Stimulated activated CD4-positive, alpha-beta T cell treated with anti-CD3 and anti-CD28 coated beads, Interleukin-4, amount 100 ng/mL, for 48 hours (primary cell): ENCODE data around the gene NKD2.
"Not testable (repeated sequence)": the region's sequence is repeated elsewhere in the genome, so short reads cannot be mapped to it uniquely, and the experiment has no call there.

ENCODE experiments used
- DNase-seq, 2 donors: peaks; one replicate each; pipeline ENCODE4 v3.0.0-alpha.2; 2020; ENCODE audit warnings: low read depth in 2 of 2

Gene NKD2, protein sequence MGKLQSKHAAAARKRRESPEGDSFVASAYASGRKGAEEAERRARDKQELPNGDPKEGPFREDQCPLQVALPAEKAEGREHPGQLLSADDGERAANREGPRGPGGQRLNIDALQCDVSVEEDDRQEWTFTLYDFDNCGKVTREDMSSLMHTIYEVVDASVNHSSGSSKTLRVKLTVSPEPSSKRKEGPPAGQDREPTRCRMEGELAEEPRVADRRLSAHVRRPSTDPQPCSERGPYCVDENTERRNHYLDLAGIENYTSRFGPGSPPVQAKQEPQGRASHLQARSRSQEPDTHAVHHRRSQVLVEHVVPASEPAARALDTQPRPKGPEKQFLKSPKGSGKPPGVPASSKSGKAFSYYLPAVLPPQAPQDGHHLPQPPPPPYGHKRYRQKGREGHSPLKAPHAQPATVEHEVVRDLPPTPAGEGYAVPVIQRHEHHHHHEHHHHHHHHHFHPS

DNA sequence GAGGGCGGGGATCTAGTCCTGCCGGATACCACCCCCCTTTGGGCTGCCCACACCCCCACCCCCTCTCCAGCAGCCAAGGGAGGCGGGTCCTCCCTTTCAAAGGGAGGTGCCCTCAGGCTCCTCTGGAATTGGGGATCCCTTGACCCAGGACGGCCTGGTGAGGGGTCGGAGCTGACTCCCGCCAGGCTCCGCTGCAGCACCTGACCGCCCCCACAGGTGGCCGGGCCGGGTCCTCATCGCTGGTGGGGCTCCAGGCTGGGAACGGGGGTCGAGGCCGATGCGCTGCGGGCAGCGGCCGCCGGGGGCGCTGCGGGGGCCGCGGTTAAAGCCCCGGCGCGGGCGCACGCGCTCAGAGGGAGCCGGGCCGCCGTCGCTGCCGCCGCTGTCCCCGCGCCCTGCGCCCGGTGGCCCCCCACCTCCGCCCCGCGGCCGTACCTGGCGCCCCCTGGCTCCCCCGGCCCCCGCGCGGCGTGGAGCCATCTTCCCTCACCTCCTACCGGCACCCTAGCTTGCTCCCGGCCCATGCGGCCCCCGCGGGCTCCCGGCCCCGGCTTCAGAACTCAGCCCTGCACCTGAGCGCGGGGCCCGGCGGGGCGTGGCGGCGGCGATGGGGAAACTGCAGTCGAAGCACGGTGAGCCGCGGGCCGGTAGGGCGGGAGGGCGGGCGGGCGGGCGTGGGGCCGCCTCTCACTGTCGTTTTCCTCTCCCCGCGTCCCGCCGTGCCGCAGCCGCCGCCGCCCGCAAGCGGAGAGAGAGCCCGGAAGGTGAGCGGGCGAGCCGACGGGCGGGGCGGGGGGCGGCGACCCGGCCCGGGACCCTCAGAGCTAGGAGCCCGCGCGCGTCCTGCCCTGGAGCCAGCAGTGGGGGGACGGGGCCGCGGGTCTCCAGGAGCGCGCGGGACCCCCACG is at the start of gene NKD2:
TSS of gene NKD2 (plus strand) at position 352 of the 908 bp plus-strand sequence. CDS start at position 608, 256 bp downstream.
- DNase-seq = peak; percentile 20 to 34

DNA sequence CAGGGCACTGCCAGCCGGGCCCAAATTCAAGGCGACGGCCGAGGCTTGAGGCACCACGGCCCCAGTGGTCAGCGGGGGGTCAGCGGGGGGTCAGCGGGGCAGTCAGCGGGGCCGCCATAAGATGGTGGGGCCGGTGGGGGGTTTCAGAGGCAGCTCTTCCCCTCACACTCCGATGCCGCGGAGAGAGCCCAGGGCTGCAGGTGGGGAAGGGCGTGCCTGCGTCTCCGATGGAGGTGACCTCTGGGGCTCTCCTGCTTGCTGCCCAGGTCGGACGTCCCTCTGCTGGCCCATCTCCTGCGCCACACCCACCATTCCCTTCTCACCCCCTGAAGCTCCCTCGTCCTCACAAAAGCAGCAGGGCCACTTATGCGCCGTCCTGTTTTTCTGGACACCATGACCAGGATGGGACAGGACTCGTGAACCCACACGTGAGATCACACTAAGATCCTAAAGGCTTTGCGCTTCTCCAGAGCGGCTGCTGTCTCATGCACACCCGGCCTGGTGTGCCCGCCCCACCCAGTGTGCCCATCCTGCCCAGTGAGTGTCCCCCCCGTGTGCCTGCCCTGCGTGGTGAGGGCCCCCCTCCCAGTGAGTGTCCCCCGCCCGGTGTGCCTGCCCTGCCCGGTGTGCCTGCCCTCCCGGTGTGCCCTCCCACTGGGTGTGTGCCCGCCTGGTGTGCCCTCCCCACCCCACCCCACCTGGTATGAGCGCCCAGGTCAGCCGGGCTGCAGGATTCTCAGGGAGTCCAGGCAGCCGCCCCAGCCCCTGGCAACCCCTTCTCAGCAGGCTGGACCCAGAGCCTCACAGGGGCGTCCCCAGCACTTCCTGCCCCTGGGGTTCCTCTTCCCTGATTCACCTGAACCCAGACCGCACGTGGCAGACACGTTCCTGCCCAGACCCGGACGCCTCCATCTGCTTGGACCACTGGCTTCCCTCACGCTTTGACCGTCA is 48.7 kb upstream of the NKD2 start:
- no peak for DNase-seq

DNA sequence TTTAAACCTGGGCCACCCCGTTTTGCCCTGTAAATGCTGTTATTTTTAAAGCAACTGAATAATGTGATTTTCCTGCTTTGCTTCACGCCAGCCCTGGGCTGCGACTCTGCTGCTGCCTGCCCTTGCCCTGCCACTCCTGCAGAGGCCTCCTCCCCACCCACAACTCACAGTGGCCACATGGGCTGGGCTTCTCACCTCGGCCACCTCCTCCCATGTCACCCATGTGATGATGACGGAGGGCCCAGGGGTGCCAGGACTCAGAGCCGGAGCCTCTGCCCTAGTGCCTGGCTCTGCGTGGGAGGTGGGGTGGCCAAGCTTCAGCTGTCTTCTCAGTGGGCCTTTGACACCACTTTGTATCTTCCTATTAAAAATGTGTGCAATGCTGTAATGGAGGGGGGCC is 48.1 kb upstream of the NKD2 start:
- no peak for DNase-seq

DNA sequence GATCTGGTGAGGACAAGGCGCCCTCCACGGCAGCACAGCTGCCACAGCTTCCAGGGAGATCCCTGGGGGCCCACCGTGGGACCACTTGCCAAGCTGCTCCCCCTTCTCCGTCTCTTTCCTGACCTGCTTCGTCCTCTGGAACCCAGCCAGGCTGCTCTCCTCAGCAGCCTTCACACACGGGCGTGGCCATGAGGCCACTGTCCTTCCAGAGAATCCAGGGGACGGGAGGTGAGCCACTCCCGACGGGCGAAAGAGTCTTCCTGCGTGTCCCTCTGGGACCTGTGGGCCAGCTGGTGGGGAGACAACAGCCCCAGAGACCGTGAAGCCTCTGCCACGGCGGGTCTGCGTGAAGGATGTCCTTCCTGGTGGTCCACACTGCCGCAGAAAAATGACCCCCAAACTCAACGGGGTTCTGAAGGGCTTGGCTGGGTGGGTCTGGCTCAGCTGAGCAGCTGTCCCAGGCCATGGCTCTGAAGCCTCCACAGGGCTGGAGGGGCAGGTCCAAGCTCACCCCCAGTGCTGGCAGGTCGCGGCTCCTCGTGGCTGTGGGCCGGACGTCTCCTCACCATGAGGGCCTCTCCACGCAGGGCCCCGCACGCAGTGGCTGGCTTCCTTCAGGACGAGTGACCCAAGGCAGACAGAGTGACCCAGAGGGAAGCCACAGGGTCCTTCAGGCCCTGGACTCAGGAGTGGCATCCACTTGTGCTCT is 47.4 kb upstream of the NKD2 start:
- DNase-seq = no peak

DNA sequence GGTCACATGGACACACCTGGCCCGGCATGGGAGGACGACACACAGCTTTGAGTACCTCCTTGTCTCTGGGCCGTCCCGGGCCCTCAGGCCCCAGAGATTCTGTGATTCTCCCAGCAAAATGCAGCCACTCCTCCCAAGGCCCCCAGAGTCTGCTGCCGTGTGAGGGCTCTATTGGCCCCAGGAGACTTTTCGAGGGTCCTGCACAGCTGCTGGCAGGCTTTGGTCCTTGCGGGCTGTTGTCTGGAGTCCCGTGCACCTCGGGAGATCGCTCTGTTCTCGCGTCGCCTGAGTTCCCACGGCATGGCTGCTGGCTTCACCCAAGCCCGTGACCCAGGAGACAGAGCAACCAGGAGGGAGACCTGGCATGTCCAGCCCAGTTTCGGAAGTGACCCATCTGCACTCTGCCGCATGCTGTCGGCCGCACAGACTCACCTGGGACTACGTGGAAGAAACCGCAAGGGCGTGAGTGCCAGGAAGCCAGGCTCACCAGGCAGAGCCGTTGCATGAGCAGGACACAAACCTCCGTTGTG is 46.8 kb upstream of the NKD2 start:
- DNase-seq = no peak

DNA sequence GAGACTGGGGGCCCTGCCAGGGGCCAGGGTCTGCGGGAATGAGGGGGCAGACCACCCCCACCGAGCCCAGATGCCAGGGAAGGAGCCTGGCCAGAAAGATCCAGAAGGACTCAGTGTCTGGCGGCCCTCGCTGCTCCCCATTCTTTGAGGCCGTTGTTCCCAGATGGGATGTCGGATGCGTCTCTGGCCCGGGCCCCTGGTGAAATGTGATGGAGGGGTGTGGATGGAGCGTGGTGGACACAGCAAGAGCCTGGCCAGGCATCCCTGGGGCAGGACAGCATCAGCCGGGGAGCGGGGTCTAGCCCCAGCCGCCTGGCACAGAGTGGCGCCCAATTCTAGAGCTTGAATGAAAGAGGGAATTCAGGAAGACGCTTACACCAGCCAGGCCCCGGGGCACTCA is 46.2 kb upstream of the NKD2 start:
- DNase-seq = no peak

DNA sequence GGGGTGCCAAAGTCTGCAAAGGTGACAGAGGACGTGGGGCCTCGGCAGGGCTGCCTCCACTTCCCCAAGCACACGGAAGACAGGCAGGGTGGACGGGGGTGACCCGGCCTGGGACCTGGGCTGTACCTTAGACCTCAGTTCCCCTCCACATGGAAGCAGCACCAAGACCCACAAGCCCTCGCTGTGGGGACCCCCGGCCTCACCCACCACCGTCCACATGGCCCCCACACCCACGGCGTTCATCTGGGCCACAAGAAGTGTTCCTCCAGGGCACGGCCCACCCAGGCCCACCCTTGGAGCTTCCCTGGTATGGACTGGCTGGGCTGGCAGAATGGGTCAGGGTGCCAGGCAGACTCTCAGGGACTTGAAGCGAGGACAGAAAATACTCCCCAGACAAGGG is 45.8 kb upstream of the NKD2 start:
- DNase-seq = no peak

DNA sequence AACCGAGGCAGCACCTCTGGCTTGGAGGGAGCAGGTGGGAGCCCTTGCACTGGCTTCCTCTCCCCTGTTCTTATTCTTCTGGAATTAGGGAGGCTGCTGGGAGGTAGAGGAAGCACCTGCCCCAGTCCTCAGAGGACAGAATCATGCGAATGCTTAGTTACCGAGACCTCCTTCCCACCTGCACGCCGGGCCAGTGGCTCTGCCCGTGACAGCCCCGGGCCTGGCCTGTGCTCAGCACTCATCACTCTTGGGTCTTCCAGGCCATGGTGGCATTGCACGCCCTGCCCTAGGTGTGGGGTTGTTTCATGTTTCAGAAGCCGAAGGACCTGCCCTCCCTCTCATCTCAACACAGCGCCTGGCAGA is 45.3 kb upstream of the NKD2 start:
- no peak for DNase-seq

DNA sequence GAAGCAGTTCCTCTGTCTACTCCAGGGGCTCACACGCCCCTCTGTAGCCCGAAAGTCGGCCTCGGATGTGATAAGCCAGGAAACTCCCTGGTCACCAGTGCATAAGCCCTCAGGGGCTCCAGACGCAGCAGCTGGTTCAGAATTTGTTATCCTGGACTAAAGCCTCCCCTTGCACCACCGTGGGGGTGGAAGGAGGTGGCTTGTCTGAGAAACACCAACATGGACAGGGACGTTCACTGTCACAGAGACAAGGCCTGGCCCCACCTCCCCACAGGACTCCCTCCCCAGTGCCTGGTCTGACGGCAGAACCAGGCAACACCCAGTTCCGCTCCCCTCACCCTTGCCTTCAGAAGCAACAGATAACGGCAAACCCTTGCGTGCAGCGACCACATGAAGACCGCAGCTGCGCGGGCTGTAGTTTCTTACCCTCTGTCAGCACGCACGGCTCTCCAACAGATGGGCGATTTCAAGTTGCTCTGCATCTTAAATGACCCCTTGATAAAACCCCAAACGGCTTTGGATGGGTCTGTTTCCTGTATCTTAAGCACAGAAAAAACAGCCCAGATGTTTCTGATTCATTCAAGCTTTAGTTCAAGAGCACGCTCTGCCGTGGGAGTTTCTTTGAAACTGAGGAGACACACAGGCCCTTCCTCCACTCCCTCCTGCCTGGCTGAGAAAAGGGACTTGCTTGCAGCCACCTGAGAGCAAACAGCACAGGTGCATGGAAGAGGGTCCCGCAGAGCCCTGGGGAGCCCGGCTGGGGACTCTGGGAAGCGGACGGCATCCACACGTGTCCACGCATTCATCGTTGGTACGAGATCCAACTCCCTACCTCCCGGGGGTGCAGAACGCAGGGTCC is 44.7 kb upstream of the NKD2 start:
- DNase-seq = peak; percentile 24 to 43

DNA sequence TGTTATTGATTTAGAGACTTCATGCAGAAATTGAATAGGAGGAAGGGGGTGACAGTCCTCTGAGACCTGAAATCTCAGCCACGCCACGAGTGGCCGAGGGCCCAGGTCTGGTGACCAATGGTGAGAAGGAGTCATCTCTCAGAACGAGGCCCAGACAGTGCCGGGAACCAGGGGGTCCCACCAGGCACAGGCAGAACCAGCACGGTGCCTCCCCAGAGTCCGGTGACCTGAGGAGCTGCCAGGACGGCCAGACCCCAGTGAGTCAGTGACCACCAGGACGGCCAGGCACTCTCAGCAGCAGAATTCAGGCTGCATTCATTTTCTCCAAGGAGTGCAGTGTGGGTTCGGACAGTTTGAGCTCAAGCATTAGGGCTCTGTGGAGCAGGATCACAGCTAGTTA is 43.8 kb upstream of the NKD2 start:
- DNase-seq = no peak

DNA sequence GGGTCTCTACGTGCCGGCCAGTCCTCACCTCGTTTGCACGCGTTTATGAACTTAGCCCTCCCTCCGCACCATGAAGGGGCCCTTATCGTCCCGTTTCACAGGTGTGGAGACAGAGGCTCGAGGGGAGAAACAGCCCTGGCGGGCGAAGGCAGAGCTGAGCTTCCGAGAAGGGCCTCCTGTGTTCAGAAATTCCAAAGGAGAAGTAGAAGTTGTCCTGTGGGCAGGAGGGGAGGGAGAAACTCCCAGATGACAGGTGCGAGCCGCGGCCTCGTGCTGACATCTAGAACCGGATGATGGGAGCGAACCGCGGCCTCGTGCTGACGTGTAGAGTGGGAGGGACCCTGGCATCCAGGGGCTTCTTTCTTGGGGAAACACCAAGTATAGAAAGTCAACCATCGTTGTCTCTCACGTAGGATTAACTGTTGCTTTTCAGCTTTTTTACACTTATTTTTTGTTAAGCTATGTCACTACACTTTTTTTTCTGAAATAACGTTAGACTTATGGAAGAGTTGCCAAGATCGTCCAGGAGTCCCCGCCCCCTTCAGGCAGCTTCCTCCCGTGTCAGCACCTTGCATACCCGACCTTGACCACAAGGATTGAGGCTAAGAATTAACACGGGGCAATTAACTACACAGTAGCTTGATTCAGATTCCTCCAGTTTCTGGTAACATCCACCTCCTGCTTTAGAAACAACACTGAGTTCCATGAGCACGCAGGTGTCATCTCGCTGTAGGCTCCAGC is 42.8 kb upstream of the NKD2 start:
- no peak for DNase-seq

DNA sequence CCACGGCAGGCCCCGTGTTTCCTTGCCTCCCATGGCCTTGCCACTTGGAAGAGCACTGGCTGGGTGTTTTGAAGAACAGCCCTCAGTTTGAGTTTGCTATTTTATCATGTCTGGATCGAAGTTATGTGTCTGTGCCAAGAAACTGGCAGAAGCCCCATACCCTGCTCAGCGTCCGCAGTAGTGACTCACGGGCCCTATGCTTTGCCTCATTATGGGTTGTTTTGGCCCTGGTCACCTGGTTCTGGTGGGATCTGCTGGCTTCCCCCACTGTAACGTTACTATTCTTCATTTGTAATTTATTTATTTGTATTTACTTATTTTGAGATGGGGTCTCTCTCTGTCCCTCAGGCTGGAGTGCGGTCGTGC is 42.3 kb upstream of the NKD2 start:
- DNase-seq = no peak

DNA sequence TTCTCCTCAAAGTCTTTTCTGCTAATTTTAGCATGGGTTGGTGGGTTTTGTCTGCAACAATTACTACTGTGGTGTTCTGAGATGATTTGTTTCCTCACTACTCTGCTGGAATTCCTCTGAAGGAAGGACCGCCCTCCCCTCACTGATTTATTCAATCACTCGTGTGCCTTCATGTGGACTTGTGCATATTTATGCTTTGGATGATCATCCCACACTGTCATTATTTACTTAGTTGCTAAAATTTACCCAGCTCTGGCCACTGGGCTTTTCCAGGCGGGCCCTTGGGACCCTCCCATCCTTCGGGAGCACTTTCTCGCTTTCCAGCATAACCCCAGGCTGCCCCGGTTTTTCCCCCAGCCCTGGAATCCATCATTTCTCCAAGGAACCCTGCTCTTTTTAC is 41.7 kb upstream of the NKD2 start:
- DNase-seq = no peak

DNA sequence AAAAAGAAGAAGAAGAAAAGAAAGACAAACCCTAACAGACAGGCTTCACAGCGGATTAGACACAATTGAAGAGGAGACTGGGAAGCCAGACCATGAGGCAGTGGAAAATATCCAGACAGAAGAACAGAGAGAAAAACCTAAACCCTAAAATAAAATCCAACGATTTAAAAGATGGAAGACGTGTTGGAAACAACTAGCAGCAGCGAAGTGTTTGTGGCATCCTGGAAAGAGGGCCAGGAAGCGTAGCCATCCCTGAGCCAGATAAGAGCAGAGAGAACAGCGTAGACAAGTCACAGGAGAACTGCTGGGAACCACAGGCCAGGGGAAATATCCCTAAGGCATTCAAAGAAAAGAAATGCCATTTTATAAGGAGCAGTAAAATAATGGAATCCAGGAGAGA is 39.7 kb upstream of the NKD2 start:
- no peak for DNase-seq

DNA sequence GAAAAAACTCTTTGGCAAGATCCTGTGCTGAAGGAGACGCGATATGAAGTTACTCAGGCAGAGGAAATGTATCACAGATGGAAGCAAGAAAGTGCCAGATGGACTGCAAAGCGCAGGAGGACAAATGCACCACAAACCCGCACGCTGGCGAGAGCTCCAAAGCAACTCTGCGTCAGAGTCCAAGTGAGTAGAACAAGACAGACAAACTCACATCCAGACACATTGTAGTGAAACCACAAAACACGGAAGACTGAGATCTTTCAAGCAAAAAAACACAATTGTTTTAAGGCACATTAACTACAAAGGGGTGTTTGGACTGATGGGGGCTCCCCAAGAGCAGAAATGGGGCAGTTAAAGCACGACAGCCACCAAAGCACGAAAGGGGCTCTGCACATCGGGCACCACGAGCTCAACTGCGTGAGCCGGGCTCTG is 39.2 kb upstream of the NKD2 start:
- DNase-seq = no peak

DNA sequence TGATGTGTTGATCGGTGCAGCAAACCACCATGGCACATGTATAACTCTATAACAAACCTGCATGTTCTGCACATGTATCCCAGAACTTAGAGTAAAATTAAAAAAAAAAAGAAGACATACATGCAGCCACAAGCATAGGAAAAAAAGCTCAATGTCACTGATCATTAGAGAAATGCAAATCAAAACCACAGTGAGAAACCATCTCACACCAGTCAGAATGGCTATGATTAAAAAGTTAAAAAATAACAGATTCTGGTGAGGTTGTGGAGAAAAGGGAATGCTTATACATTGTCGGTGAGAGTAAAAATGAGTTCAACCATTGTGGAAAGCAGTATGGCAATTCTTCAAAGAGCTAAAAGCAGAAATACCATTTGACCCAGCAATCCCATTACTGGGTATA is 36.0 kb upstream of the NKD2 start:
- DNase-seq = not testable (repeated sequence)

DNA sequence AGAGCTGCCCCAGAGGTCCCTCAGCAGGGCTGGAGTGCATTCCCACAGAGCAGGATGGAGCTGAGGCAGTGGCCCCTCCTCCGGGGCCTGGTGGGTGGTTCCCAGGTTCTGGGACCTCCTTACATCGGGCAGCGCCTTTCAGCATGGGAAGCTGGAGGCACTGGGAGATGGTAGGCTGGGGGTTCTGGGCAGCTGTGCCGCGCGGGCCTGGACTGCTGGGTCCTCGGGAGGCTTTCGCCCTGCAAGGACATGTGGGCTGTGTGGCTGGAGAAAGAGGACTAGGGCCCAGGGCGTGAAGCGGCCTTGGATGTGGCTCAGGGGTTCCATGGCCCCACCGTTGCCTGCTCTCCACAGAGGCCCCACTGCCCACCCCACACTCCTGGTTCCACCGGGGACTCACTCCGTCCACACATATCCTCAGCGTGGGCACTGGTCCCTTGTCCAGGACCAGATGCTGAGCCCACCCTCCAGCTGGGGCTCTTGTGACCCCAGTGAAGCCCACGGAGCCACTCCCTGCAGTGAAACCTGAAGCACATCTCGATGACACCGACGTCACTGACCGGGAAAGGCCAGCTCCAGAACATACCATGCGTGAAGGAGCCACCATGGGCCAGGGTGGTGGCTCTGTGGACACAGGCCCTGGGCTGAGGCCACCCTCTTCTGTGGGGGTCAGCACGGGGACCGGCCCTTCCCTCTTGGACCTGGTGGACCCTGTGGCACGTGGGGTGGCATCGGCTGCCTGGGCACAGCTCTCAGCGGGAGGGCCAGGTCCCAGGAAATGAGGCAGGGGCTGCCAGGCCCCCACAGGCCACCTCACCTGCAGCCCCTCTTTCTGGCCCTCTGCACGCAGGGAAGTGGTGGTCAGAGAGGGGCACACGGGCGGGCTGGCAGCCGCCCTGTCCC is 31.5 kb upstream of the NKD2 start:
- DNase-seq = no peak

DNA sequence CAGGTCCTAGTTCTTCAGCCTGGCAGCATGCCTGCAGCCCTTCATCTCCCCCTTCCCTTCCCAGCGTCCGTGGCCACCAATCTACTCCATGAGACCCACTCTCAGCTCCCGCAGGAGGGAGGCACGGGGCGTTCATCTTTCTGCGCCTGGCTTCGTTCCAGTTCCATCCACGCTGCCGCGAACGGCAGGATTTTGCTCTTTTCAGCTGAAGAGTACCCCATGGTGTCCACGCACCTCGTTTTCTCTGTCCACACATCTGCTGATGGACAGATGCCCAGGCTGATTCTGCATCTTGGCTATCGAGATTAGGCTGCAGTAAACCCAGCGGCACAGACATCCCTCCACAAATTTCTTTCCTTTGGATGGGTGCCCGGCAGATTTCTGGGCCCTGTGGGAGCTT is 30.5 kb upstream of the NKD2 start:
- no peak for DNase-seq
